H9 (cell line): ENCODE data around the gene CSTPP1. TPM values are rescaled to one million over a fixed set of nuclear protein-coding genes. Genes with fewer than 3 reads are reported as not detected.
A peak's percentile ranks its signal among the peaks of the same experiment; 100 is the strongest.

ENCODE experiments used
- DNase-seq: peaks from one replicate; pipeline ENCODE4 v3.0.0-alpha.2; 2017
- H2AFZ ChIP-seq: one replicate; pipeline ENCODE4 v1.6.1; 2013; ENCODE audit warnings: mild to moderate bottlenecking, low read length, control low read depth, moderate library complexity
- H2AK5ac ChIP-seq: 2 replicates; pipeline ENCODE4 v1.6.1; 2013; ENCODE audit warnings: low read length, control low read depth, mixed read lengths; ENCODE audit not compliant: insufficient read length
- H2BK120ac ChIP-seq: one replicate; pipeline ENCODE4 v1.6.1; 2013; ENCODE audit warnings: low read depth, mild to moderate bottlenecking, low read length, control low read depth, inconsistent platforms; ENCODE audit not compliant: poor library complexity, severe bottlenecking
- H2BK12ac ChIP-seq: 2 replicates; pipeline ENCODE4 v1.6.1; 2013; ENCODE audit warnings: low read length, control low read depth, mixed read lengths, low read depth; ENCODE audit not compliant: insufficient read length
- H2BK15ac ChIP-seq: 2 replicates; pipeline ENCODE4 v1.6.1; 2013; ENCODE audit warnings: low read depth, low read length, control low read depth
- H2BK20ac ChIP-seq: one replicate; pipeline ENCODE4 v1.6.1; 2013; ENCODE audit warnings: low read depth, mild to moderate bottlenecking, low read length, control low read depth, inconsistent platforms; ENCODE audit not compliant: poor library complexity, severe bottlenecking
- H2BK5ac ChIP-seq: 2 replicates; pipeline ENCODE4 v1.6.1; 2013; ENCODE audit warnings: low read length, control low read depth, mixed read lengths; ENCODE audit not compliant: insufficient read length
- H3K14ac ChIP-seq: 2 replicates; pipeline ENCODE4 v1.6.1; 2013; ENCODE audit warnings: low read length, control low read depth; ENCODE audit not compliant: insufficient read depth
- H3K18ac ChIP-seq: 2 replicates; pipeline ENCODE4 v1.6.1; 2013; ENCODE audit warnings: low read depth, mild to moderate bottlenecking, mixed read lengths, low read length, control low read depth; ENCODE audit not compliant: insufficient read length
- H3K23ac ChIP-seq: 2 replicates; pipeline ENCODE4 v1.6.1; 2013; ENCODE audit warnings: low read length, control low read depth, mixed read lengths, low read depth; ENCODE audit not compliant: insufficient read length
- H3K23me2 ChIP-seq: 2 replicates; pipeline ENCODE4 v1.6.1; 2013; ENCODE audit warnings: low read depth, mild to moderate bottlenecking, mixed read lengths, low read length, control low read depth; ENCODE audit not compliant: insufficient read length, poor library complexity, severe bottlenecking
- H3K27ac ChIP-seq: 2 replicates; pipeline ENCODE4 v1.5.1; 2013; ENCODE audit warnings: low read length, control low read depth, mixed read lengths, low read depth; ENCODE audit not compliant: insufficient read length
- H3K27me3 ChIP-seq: 2 replicates; pipeline ENCODE4 v1.6.1; 2013; ENCODE audit warnings: low read length, control low read depth, inconsistent platforms; ENCODE audit not compliant: insufficient read depth
- H3K4ac ChIP-seq: 2 replicates; pipeline ENCODE4 v1.6.1; 2013; ENCODE audit warnings: low read depth, mild to moderate bottlenecking, control low read depth, inconsistent platforms, low read length, moderate library complexity
- H3K4me1 ChIP-seq: 2 replicates; pipeline ENCODE4 v1.6.1; 2013; ENCODE audit warnings: low read length, control low read depth, inconsistent platforms; ENCODE audit not compliant: insufficient read depth
- H3K4me2 ChIP-seq: 2 replicates; pipeline ENCODE4 v1.6.1; 2013; ENCODE audit warnings: low read length, control low read depth, mixed read lengths; ENCODE audit not compliant: insufficient read length, insufficient read depth
- H3K56ac ChIP-seq: 2 replicates; pipeline ENCODE4 v1.6.1; 2013; ENCODE audit warnings: low read depth, mild to moderate bottlenecking, mixed read lengths, low read length, control low read depth; ENCODE audit not compliant: insufficient read length
- H3K79me1 ChIP-seq: 2 replicates; pipeline ENCODE4 v1.6.1; 2013; ENCODE audit warnings: low read depth, mild to moderate bottlenecking, moderate library complexity, low read length, control low read depth, inconsistent platforms; ENCODE audit not compliant: insufficient read depth, poor library complexity, severe bottlenecking
- H3K79me2 ChIP-seq: 2 replicates; pipeline ENCODE4 v1.6.1; 2013; ENCODE audit warnings: low read length, control low read depth, inconsistent platforms; ENCODE audit not compliant: insufficient read depth
- H3K9ac ChIP-seq: 2 replicates; pipeline ENCODE4 v1.6.1; 2013; ENCODE audit warnings: low read length, control low read depth, mixed read lengths; ENCODE audit not compliant: insufficient read length; ENCODE audit errors: extremely low read depth
- H3K9me3 ChIP-seq: one replicate; pipeline ENCODE4 v1.6.1; 2013; ENCODE audit warnings: low read depth, low read length, inconsistent platforms; ENCODE audit not compliant: control insufficient read depth
- H3T11ph ChIP-seq: one replicate; pipeline ENCODE4 v1.6.1; 2013; ENCODE audit warnings: mild to moderate bottlenecking, low read length, control low read depth, inconsistent platforms
- H4K20me1 ChIP-seq: one replicate; pipeline ENCODE4 v1.6.1; 2013; ENCODE audit not compliant: control insufficient read depth, insufficient read length, insufficient read depth
- H4K5ac ChIP-seq: 2 replicates; pipeline ENCODE4 v1.6.1; 2013; ENCODE audit warnings: low read depth, mild to moderate bottlenecking, mixed read lengths, low read length, control low read depth; ENCODE audit not compliant: insufficient read length
- H4K8ac ChIP-seq: replicated peaks from 2 replicates; pipeline ENCODE4 v1.6.1; 2013; ENCODE audit warnings: low read length, control low read depth, mixed read lengths, low read depth; ENCODE audit not compliant: insufficient read length
- H4K91ac ChIP-seq: 2 replicates; pipeline ENCODE4 v1.6.1; 2013; ENCODE audit warnings: low read depth, mild to moderate bottlenecking, moderate library complexity, mixed read lengths, low read length, control low read depth; ENCODE audit not compliant: insufficient read length
- H3K27ac Mint-ChIP-seq, 3 experiments: 2 replicates in 2 of 3; 3 replicates in 1 of 3; pipeline ENCODE4 v1.8.0; 2020 to 2021; ENCODE audit warnings: mixed read lengths in 3 of 3, mild to moderate bottlenecking in 1 of 3, moderate library complexity in 1 of 3
- H3K27me3 Mint-ChIP-seq: 2 replicates; pipeline ENCODE4 v1.8.0; 2021; ENCODE audit warnings: low read depth, mild to moderate bottlenecking, moderate library complexity, mixed read lengths
- H3K36me3 Mint-ChIP-seq, 3 experiments: 2 replicates in 2 of 3; 3 replicates in 1 of 3; pipeline ENCODE4 v1.8.0; 2020 to 2021; ENCODE audit warnings: low read depth in 3 of 3, mixed read lengths in 3 of 3; ENCODE audit not compliant: insufficient read depth in 1 of 3
- H3K4me1 Mint-ChIP-seq, 2 experiments: 2 replicates each; pipeline ENCODE4 v1.8.0; 2020; ENCODE audit warnings: mixed read lengths in 2 of 2
- H3K4me3 Mint-ChIP-seq, 2 experiments: 2 replicates in 1 of 2; 3 replicates in 1 of 2; pipeline ENCODE4 v1.8.0; 2020 to 2021; ENCODE audit warnings: mild to moderate bottlenecking in 2 of 2, mixed read lengths in 2 of 2, moderate library complexity in 1 of 2
- H3K9me3 Mint-ChIP-seq, 2 experiments: 2 replicates in 1 of 2; 3 replicates in 1 of 2; pipeline ENCODE4 v1.8.0; 2020; ENCODE audit warnings: mild to moderate bottlenecking in 2 of 2, mixed read lengths in 2 of 2, moderate library complexity in 1 of 2
- CTCF ChIP-seq: fragments of 200-600 bp; sonication (generic); conservative IDR thresholded peaks from 3 replicates; pipeline ENCODE4 v1.8.0; 2021; ENCODE audit warnings: antibody characterized with exemption, mild to moderate bottlenecking
- WGBS: extraction: QIAGEN DNeasy Blood & Tissue Kit; methylation state at CpG from one replicate; pipeline ENCODE4 v1.1.7; 2013; ENCODE audit warnings: missing lambda C conversion rate, low lambda C conversion rate, mixed read lengths; ENCODE audit not compliant: insufficient read length; ENCODE audit errors: extremely low coverage; 5-methylcytosine and 5-hydroxymethylcytosine counted together
- total RNA-seq: library from RNA; stranded (reverse); gene quantifications from 2 replicates; pipeline ENCODE4 v1.2.1, GENCODE V29; 2021

CSTPP1 gene
- total RNA-seq, 1 experiment from 2014 or later = 21.2 TPM

GRCh38 chr11:46889689-46890475 is 46.7 kb upstream of the CSTPP1 start:
- Histone ChIP-seq H2BK5ac (no peak overlapping the region), H3K4me2 (no peak overlapping the region), H4K20me1 (peaks cover 3% of the 10 kb centered on the region), H3K79me1 (no peaks in the 10 kb centered on the region), H2BK15ac (no peak overlapping the region), H2AFZ (no peak overlapping the region), H3K27ac (no peak overlapping the region), H3K18ac (no peak overlapping the region), H3K14ac (no peak overlapping the region), H3K27me3 (no peaks in the 10 kb centered on the region), H3K4me1 (no peaks in the 10 kb centered on the region), H3K4ac (no peak overlapping the region), H2BK20ac (no peak overlapping the region), H2BK120ac (no peak overlapping the region), H3K56ac (no peak overlapping the region), H3K79me2 (no peaks in the 10 kb centered on the region), H4K8ac (no peak overlapping the region), H2AK5ac (no peak overlapping the region), H3K23me2 (no peaks in the 10 kb centered on the region), H4K91ac (no peak overlapping the region), H2BK12ac (no peak overlapping the region), H3K9ac (no peak overlapping the region), H3K9me3 (no peaks in the 10 kb centered on the region), H3K23ac (no peak overlapping the region), H4K5ac (no peak overlapping the region), H3T11ph (no peak overlapping the region)
- Mint-ChIP-seq H3K9me3 (peaks cover 0 to 4% of the 10 kb centered on the region in 2 experiments; a peak in 1 of 5 replicates), H3K27ac (peak overlapping the region in 1 of 3 experiments; percentile 39; a peak in 1 of 7 replicates), H3K4me3 (no peak overlapping the region), H3K4me1 (peaks cover 0 to 3% of the 10 kb centered on the region in 2 experiments; a peak in 1 of 4 replicates), H3K36me3 (peaks cover 37 to 42% (median 41%) of the 10 kb centered on the region in 3 experiments), H3K27me3 (no peaks in the 10 kb centered on the region)
- WGBS = no CpG with 5 or more reads among the region's 23 CpGs
- DNase-seq = peak; percentile 72
- peak; percentile 88 for TF ChIP-seq CTCF
